GM12878 (cell line): ENCODE measurements around the gene ERAL1. TPM values are rescaled to one million over a fixed set of nuclear protein-coding genes. Genes with fewer than 3 reads are reported as not detected.

ENCODE experiments used
- ATAC-seq: fragments of 200-7000 bp; cut with Tn5 transposase; 3 replicates; pipeline ENCODE4 v1.9.1; 2020; ENCODE audit warnings: mild to moderate bottlenecking, moderate library complexity
- BruUV-seq: library from RNA; stranded (reverse); fragments of 400-500 nt; replicated peaks from 2 replicates; lab custom pipeline; 2021; lab: Mats Ljungman, UMichigan
- CTCF ChIA-PET: fragments of 300-600 bp; sonication (Branson Sonifier 250); formaldehyde crosslinking; extraction: SDS; loops from one replicate; lab custom pipeline; 2021; ENCODE audit warnings: inconsistent platforms; lab: Yijun Ruan, JAX
- POLR2A ChIA-PET: fragments of 350-600 bp; formaldehyde crosslinking; extraction: SDS; loops from one replicate; lab custom pipeline; 2021; ENCODE audit warnings: inconsistent platforms; lab: Charles Lee
- RAD21 ChIA-PET: fragments of 300-600 bp; sonication (Branson Sonifier 250); formaldehyde crosslinking; loops from one replicate; lab custom pipeline; 2023; ENCODE audit warnings: antibody characterized with exemption; ENCODE audit not compliant: unreplicated experiment; lab: Charles Lee
- SMC1A ChIA-PET: fragments of 300-600 bp; sonication (Branson Sonifier 250); formaldehyde crosslinking; loops from one replicate; lab custom pipeline; 2023; ENCODE audit not compliant: unreplicated experiment, uncharacterized antibody; lab: Charles Lee
- DNase-seq: peaks from one replicate; pipeline ENCODE4 v3.0.0-alpha.2; 2011; ENCODE audit warnings: low read depth, low spot score
- FAIRE-seq: peaks from 3 replicates; lab custom pipeline; 2011; peaks lifted over from hg19 to GRCh38; lab: Jason Lieb, UNC
- H2AFZ ChIP-seq: 2 replicates; pipeline ENCODE4 v1.6.0; 2011; ENCODE audit warnings: low read depth, low read length, control low read depth; ENCODE audit not compliant: control insufficient read depth
- H3K27ac ChIP-seq: 2 replicates; pipeline ENCODE4 v1.5.1; 2011; ENCODE audit warnings: control low read depth; ENCODE audit not compliant: control insufficient read depth, insufficient read depth
- H3K27me3 ChIP-seq, 2 experiments: replicated peaks in 1 of 2; 2 replicates each; pipeline versions ENCODE4 v1.6.0 to v1.6.1; 2011; ENCODE audit warnings: low read length in 1 of 2; ENCODE audit not compliant: control insufficient read depth in 2 of 2, insufficient read depth in 2 of 2
- H3K36me3 ChIP-seq, 2 experiments: 2 replicates each; pipeline ENCODE4 v1.5.1; 2011; ENCODE audit warnings: low read length in 1 of 2; ENCODE audit not compliant: control insufficient read depth in 2 of 2, insufficient read depth in 2 of 2
- H3K4me1 ChIP-seq: 2 replicates; pipeline ENCODE4 v1.6.1; 2011; ENCODE audit warnings: mild to moderate bottlenecking, low read length, moderate library complexity, mixed read lengths; ENCODE audit not compliant: control insufficient read depth, insufficient read depth
- H3K4me2 ChIP-seq: 2 replicates; pipeline ENCODE4 v1.6.0; 2011; ENCODE audit warnings: control low read depth; ENCODE audit not compliant: control insufficient read depth, insufficient read depth
- H3K4me3 ChIP-seq: fragments of 200-600 bp; sonication (generic); 2 replicates; pipeline ENCODE4 v1.5.1; 2016
- H3K79me2 ChIP-seq: 2 replicates; pipeline ENCODE4 v1.6.0; 2011; ENCODE audit warnings: low read length; ENCODE audit not compliant: control insufficient read depth, insufficient read depth
- H3K9ac ChIP-seq: 2 replicates; pipeline ENCODE4 v1.8.0; 2011; ENCODE audit warnings: low read length, control low read depth, mixed read lengths; ENCODE audit not compliant: control insufficient read depth, insufficient read depth
- H3K9me3 ChIP-seq: replicated peaks from 3 replicates; pipeline ENCODE4 v1.5.1; 2011; ENCODE audit warnings: mild to moderate bottlenecking, low read length; ENCODE audit not compliant: control insufficient read depth, insufficient read depth
- H4K20me1 ChIP-seq: 2 replicates; pipeline ENCODE4 v1.6.0; 2011; ENCODE audit not compliant: control insufficient read depth, insufficient read depth
- ASH2L ChIP-seq: fragments of 300-600, 200-600 bp; sonication (generic); IDR thresholded peaks from 2 replicates; pipeline ENCODE4 v1.6.1; 2017; ENCODE audit warnings: low read depth, mild to moderate bottlenecking, borderline replicate concordance
- BACH1 ChIP-seq: fragments of 450-650 bp; IDR thresholded peaks from 2 replicates; pipeline ENCODE4 v1.6.1; 2017; ENCODE audit warnings: mild to moderate bottlenecking, borderline replicate concordance
- BHLHE40 ChIP-seq, 2 experiments: fragments of 450-650 bp in 1 of 2; IDR thresholded peaks; 2 replicates each; pipeline ENCODE4 v1.6.1; 2011 to 2017; ENCODE audit warnings: low read depth in 2 of 2, borderline replicate concordance in 1 of 2, improper control_type of control experiment in 1 of 2, low read length in 1 of 2, mild to moderate bottlenecking in 1 of 2
- CBFB ChIP-seq: IDR thresholded peaks from 2 replicates; pipeline ENCODE4 v1.6.1; 2016; ENCODE audit warnings: antibody characterized with exemption, low read depth
- CHD1 ChIP-seq: IDR thresholded peaks from 2 replicates; pipeline ENCODE4 v1.6.1; 2012; ENCODE audit warnings: low read depth, low read length, improper control_type of control experiment
- FOXK2 ChIP-seq: fragments of 450-650 bp; IDR thresholded peaks from 2 replicates; pipeline ENCODE4 v1.6.1; 2017; ENCODE audit warnings: mild to moderate bottlenecking, moderate library complexity
- JUNB ChIP-seq: IDR thresholded peaks from 2 replicates; pipeline ENCODE4 v1.6.1; 2016; ENCODE audit warnings: antibody characterized with exemption, mild to moderate bottlenecking
- LARP7 ChIP-seq: fragments of 450-650 bp; IDR thresholded peaks from 2 replicates; pipeline ENCODE4 v1.6.1; 2017; ENCODE audit warnings: mild to moderate bottlenecking
- MXI1 ChIP-seq: fragments of 150-350 bp; IDR thresholded peaks from 2 replicates; pipeline ENCODE4 v1.6.1; 2011; ENCODE audit warnings: low read depth, mild to moderate bottlenecking, inconsistent platforms, low read length, improper control_type of control experiment
- SMAD5 ChIP-seq: IDR thresholded peaks from 2 replicates; pipeline ENCODE4 v1.6.1; 2016; ENCODE audit warnings: antibody characterized with exemption, low read depth
- ZNF622 ChIP-seq: fragments of 450-650 bp; IDR thresholded peaks from 2 replicates; pipeline ENCODE4 v1.6.1; 2017; ENCODE audit warnings: mild to moderate bottlenecking, inconsistent platforms
- WGBS: methylation state at CpG from one replicate; pipeline ENCODE4 v1.1.6; 2016; ENCODE audit warnings: low lambda C conversion rate; ENCODE audit not compliant: insufficient replicate concordance, insufficient coverage; ENCODE audit errors: missing lambda C conversion rate; 5-methylcytosine and 5-hydroxymethylcytosine counted together
- in situ Hi-C: fragments of 300-500 bp; cut with MboI; formaldehyde crosslinking; loops from 9 replicates; pipeline ENCODE4 v1.14.3; 2018; ENCODE audit warnings: mixed read lengths
- intact Hi-C: fragments of 100-400 bp; cut with micrococcal nuclease; formaldehyde crosslinking; loops from one replicate; pipeline ENCODE4 v1.14.2; 2022; ENCODE audit not compliant: unreplicated experiment
- polyA plus RNA-seq, 11 experiments: library from polyadenylated mRNA; depleted of rRNA in 4 of 11; unstranded in 6 of 11; stranded (reverse) in 5 of 11; fragments of >200 nt; fragmentation: Nextera tagmentation in 4 of 11; fragmentation: Illumina TruSeq in 1 of 11; extraction: Ambion mirVana in 4 of 11; extraction: Trizol in 1 of 11; gene quantifications; 1 replicate in 1 of 11; 2 replicates in 10 of 11; pipeline versions ENCODE4 v1.2.1 to v1.2.3, GENCODE V29; 2011 to 2016; ENCODE audit warnings: inconsistent platforms in 2 of 11, missing spikeins in 2 of 11, low read depth in 1 of 11
- total RNA-seq, 4 experiments: library from RNA; depleted of rRNA in 3 of 4; stranded (reverse); fragments of >200 nt in 3 of 4; fragmentation: Illumina TruSeq in 1 of 4; extraction: Trizol in 1 of 4; gene quantifications; 2 replicates each; pipeline versions ENCODE4 v1.2.1 to v1.2.3, GENCODE V29; 2013 to 2021
- TF ChIP-seq, protein P1 (sequence below): fragments of 450-650 bp; IDR thresholded peaks from 2 replicates; pipeline ENCODE4 v1.6.1; 2014; ENCODE audit warnings: mild to moderate bottlenecking

The ERAL1 gene
- total and polyA plus RNA-seq, 10 of the 15 experiments (the other 5 are each of a cell fraction or from before 2014, with no cell fraction given), result 27.7 to 175 (median 104) TPM

DNA sequence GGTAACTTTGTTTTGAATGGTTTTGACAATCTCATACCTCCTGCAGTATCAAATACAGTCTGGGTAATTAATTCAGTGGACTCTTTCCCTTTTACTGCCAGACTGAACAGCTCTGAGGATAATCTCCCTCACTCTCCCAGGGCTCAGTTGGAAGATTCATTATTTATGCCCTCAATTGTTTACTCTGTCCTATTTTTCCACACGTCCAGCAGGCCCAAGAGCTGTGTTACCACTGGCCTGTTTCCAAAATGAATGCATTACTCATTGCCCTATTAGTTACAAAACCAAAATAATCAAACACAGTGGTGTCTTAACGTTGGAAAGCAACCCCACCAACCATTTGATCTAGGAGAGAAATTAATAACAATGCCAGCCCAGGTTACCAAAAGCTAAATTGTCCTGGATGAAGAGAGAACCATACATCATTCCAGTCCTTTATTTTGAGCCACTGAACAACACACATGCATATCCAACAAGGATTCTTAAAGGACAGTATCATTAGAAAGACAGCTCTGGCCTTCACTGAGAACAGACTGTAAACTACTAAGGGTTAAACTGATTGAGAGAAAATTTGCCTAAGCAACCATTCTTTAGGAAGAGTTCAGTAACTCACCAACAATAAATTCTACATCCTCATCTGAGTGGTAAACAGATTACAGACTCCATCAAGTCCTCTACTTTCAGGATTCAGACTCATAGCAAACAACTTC lies 46.7 kb upstream of the ERAL1 start:
- POLR2A ChIA-PET, result interaction anchor here (0.8 to 1.2 kb wide), 3 partner anchors 10 to 54 kb away, joined by 3 to 5 read pairs (median 5); no protein-coding TSS in a partner anchor
- CTCF ChIA-PET, result interaction anchor here (0.6 to 4.8 kb wide), 10 partner anchors 11 to 82 kb away, joined by 3 to 40 read pairs (median 3); partner anchors contain the start of genes FAM222B and TLCD1
- Histone ChIP-seq H4K20me1 (no peaks in the 10 kb centered on the region; the same call in 1 of the 2 replicates), H2AFZ (no peak overlapping the region), H3K4me3 (no peak overlapping the region), H3K79me2 (peaks cover 16% of the 10 kb centered on the region), H3K9ac (no peak overlapping the region), H3K4me1 (peaks cover 18% of the 10 kb centered on the region), H3K36me3 (peaks cover 4 to 11% of the 10 kb centered on the region in 2 experiments; a peak in 2 of 4 replicates), H3K27me3 (no peaks in the 10 kb centered on the region), H3K4me2 (peak overlapping the region; percentile 19; the same call in 1 of the 2 replicates), H3K9me3 (no peaks in the 10 kb centered on the region), H3K27ac (peak overlapping the region; percentile 13; the same call in 1 of the 2 replicates)
- TF ChIP-seq LARP7, result no peak
- no peak for TF ChIP-seq ZNF622
- TF ChIP-seq JUNB, result no peak
- no peak for TF ChIP-seq SMAD5
- TF ChIP-seq FOXK2, result no peak
- in situ Hi-C loops, result no loop called here
- intact Hi-C loops, result loop anchor here (5.0 kb wide), 1 partner anchor 46 kb away; no protein-coding TSS in a partner anchor
- FAIRE-seq (no peak), ATAC-seq (no peak), DNase-seq (no peak)
- WGBS, result 20% methylated on average over 2 of the region's 2 CpGs
- SMC1A ChIA-PET, result interaction anchor here (0.6 to 3.6 kb wide), 8 partner anchors 15 to 85 kb away, joined by 3 to 13 read pairs (median 4); partner anchors contain the start of gene FAM222B
- BruUV-seq, result no TSS peak
- RAD21 ChIA-PET, result interaction anchor here (0.7 to 0.9 kb wide), 3 partner anchors 9 to 21 kb away, joined by 3 read pairs; no protein-coding TSS in a partner anchor

- no TSS peak for BruUV-seq
- H3K9me3 ChIP-seq, result no peaks in the 10 kb centered on the region
- ChIA-PET POLR2A (interaction anchor here (0.6 to 1.8 kb wide), 11 partner anchors 9 to 141 kb away, joined by 3 to 9 read pairs (median 5); partner anchors contain the start of genes FAM222B and NEK8), CTCF (interaction anchor here (0.7 to 4.8 kb wide), 10 partner anchors 9 to 143 kb away, joined by 3 to 40 read pairs (median 6); partner anchors contain the start of genes FAM222B and TLCD1), SMC1A (interaction anchor here (0.9 to 3.6 kb wide), 14 partner anchors 9 to 143 kb away, joined by 3 to 13 read pairs (median 5); partner anchors contain the start of genes FAM222B and TLCD1), RAD21 (interaction anchor here (0.8 to 2.5 kb wide), 4 partner anchors 14 to 136 kb away, joined by 3 to 23 read pairs (median 9); no protein-coding TSS in a partner anchor)
- FAIRE-seq, result no peak
- H3K9ac ChIP-seq, result no peak overlapping the region
- no peaks in the 10 kb centered on the region for H3K27me3 ChIP-seq
- H3K4me3 ChIP-seq, result no peak overlapping the region; the same call in 1 of the 2 replicates
- peaks cover 0 to 6% of the 10 kb centered on the region in 2 experiments; a peak in 1 of 4 replicates for H3K36me3 ChIP-seq
- no peak overlapping the region for H2AFZ ChIP-seq
- WGBS, result 0% methylated on average over 1 of the region's 1 CpG
- H4K20me1 ChIP-seq, result no peaks in the 10 kb centered on the region
- DNase-seq, result no peak
- H3K4me2 ChIP-seq, result peak overlapping the region; percentile 26; the same call in 1 of the 2 replicates
- peaks cover 16% of the 10 kb centered on the region for H3K79me2 ChIP-seq
- in situ Hi-C loops (no loop called here), intact Hi-C loops (no loop called here)
- H3K4me1 ChIP-seq, result peaks cover 18% of the 10 kb centered on the region
- no peak overlapping the region for H3K27ac ChIP-seq
- ATAC-seq, result no peak
- TF ChIP-seq BACH1 (0 out of 2 replicates have a peak, but pooled peaks have one; percentile 15), ZNF622 (no peak), CBFB (no peak), BHLHE40 (IDR thresholded peaks at IDR 0.05; ENCODE audit: borderline replicate concordance in 1 of 2, low read depth in 2 of 2, low read length in 1 of 2) (no peak), ASH2L (no peak), MXI1 (no peak), CHD1 (no peak)
- TF ChIP-seq, protein P1, sequence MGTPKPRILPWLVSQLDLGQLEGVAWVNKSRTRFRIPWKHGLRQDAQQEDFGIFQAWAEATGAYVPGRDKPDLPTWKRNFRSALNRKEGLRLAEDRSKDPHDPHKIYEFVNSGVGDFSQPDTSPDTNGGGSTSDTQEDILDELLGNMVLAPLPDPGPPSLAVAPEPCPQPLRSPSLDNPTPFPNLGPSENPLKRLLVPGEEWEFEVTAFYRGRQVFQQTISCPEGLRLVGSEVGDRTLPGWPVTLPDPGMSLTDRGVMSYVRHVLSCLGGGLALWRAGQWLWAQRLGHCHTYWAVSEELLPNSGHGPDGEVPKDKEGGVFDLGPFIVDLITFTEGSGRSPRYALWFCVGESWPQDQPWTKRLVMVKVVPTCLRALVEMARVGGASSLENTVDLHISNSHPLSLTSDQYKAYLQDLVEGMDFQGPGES, result no peak
Measured at GRCh38 chr17:28810437-28810836, 44.4 kb upstream of the ERAL1 start.
